SK-N-SH (cell line): Measurements from ENCODE around the gene RPL37A. TPM values are rescaled to one million over a fixed set of nuclear protein-coding genes. Genes with fewer than 3 reads are reported as not detected.

Experiments used
- CTCF ChIA-PET: fragments of 300-600, 350-600 bp; formaldehyde crosslinking; extraction: SDS; loops from one replicate; lab custom pipeline; 2021; lab: Yijun Ruan, JAX
- POLR2A ChIA-PET: fragments of 350-600 bp; sonication (Branson Sonifier 250); formaldehyde crosslinking; extraction: SDS; loops from one replicate; lab custom pipeline; 2020; ENCODE audit warnings: antibody characterized with exemption, inconsistent platforms; lab: Yijun Ruan, JAX
- DNase-seq: peaks from one replicate; pipeline ENCODE4 v3.0.0; 2012
- H2AFZ ChIP-seq: fragments of 200-600 bp; sonication (generic); 2 replicates; pipeline ENCODE4 v1.8.1; 2016; ENCODE audit warnings: antibody characterized with exemption, mild to moderate bottlenecking, low read depth
- H3F3A ChIP-seq: fragments of 200-600 bp; sonication (generic); replicated peaks from 2 replicates; pipeline ENCODE3; 2016; ENCODE audit warnings: antibody characterized with exemption, mild to moderate bottlenecking; ENCODE audit not compliant: insufficient read depth
- H3K27ac ChIP-seq, 2 experiments: fragments of 200-500 bp in 1 of 2; fragments of 200-600 bp in 1 of 2; sonication (Bioruptor generic) in 1 of 2; sonication (generic), shearing (Covaris generic) in 1 of 2; 2 replicates each; pipeline versions ENCODE4 v1.5.1 to v1.6.1; 2014 to 2016; ENCODE audit warnings: low read depth in 2 of 2, inconsistent platforms in 1 of 2, low read length in 1 of 2, mild to moderate bottlenecking in 1 of 2, mixed read lengths in 1 of 2
- H3K27me3 ChIP-seq: fragments of 200-600 bp; sonication (generic), shearing (Covaris generic); 2 replicates; pipeline ENCODE4 v1.6.1; 2016; ENCODE audit warnings: mixed run types; ENCODE audit not compliant: insufficient read depth
- H3K36me3 ChIP-seq, 2 experiments: fragments of 200-500 bp in 1 of 2; fragments of 200-600 bp in 1 of 2; sonication (Bioruptor generic) in 1 of 2; sonication (generic) in 1 of 2; replicated peaks in 1 of 2; 2 replicates each; pipeline versions ENCODE3 to v1.5.1; 2014 to 2016; ENCODE audit warnings: low read length in 1 of 2, mild to moderate bottlenecking in 1 of 2; ENCODE audit not compliant: insufficient read depth in 2 of 2, control insufficient read depth in 1 of 2
- H3K4me1 ChIP-seq, 2 experiments: fragments of 200-500 bp in 1 of 2; fragments of 200-600 bp in 1 of 2; sonication (Bioruptor generic) in 1 of 2; sonication (generic), shearing (Covaris generic) in 1 of 2; 2 replicates each; pipeline versions ENCODE4 v1.5.1 to v1.6.1; 2014 to 2016; ENCODE audit warnings: low read depth in 1 of 2, low read length in 1 of 2, mixed run types in 1 of 2; ENCODE audit not compliant: insufficient read depth in 2 of 2, control insufficient read depth in 1 of 2
- H3K4me2 ChIP-seq: fragments of 200-600 bp; sonication (generic), shearing (Covaris generic); 2 replicates; pipeline ENCODE4 v1.6.1; 2017; ENCODE audit warnings: mixed run types
- H3K4me3 ChIP-seq, 2 experiments: fragments of 200-500 bp in 1 of 2; fragments of 200-600 bp in 1 of 2; sonication (Bioruptor generic) in 1 of 2; sonication (generic), shearing (Covaris generic) in 1 of 2; 2 replicates each; pipeline versions ENCODE4 v1.5.1 to v1.8.1; 2014 to 2016; ENCODE audit warnings: low read depth in 2 of 2, inconsistent platforms in 1 of 2, low read length in 1 of 2, mild to moderate bottlenecking in 1 of 2, mixed read lengths in 1 of 2, moderate library complexity in 1 of 2
- H3K79me2 ChIP-seq: fragments of 200-600 bp; sonication (generic); 2 replicates; pipeline ENCODE4 v1.8.1; 2017; ENCODE audit warnings: mild to moderate bottlenecking; ENCODE audit not compliant: insufficient read depth
- H3K9ac ChIP-seq: fragments of 200-600 bp; sonication (generic); 2 replicates; pipeline ENCODE4 v1.6.1; 2017; ENCODE audit warnings: mixed run types
- H3K9me2 ChIP-seq: fragments of 200-600 bp; sonication (generic); 2 replicates; pipeline ENCODE4 v1.6.1; 2017; ENCODE audit warnings: mixed run types
- H3K9me3 ChIP-seq: fragments of 200-600 bp; sonication (generic); 2 replicates; pipeline ENCODE4 v1.6.1; 2017; ENCODE audit warnings: mixed run types, mild to moderate bottlenecking, moderate library complexity
- H4K20me1 ChIP-seq: fragments of 200-600 bp; sonication (generic); 2 replicates; pipeline ENCODE4 v1.6.1; 2017; ENCODE audit warnings: mild to moderate bottlenecking, mixed run types; ENCODE audit not compliant: insufficient read depth
- CHD2 ChIP-seq: fragments of 150-350 bp; IDR thresholded peaks from 2 replicates; pipeline ENCODE4 v1.6.1; 2018; ENCODE audit warnings: low read length; ENCODE audit not compliant: partially characterized antibody
- CTCF ChIP-seq: fragments of 200-600 bp; sonication (generic); IDR thresholded peaks from 2 replicates; pipeline ENCODE4 v1.6.1; 2017; ENCODE audit warnings: antibody characterized with exemption, mild to moderate bottlenecking, moderate library complexity
- ELF1 ChIP-seq: IDR thresholded peaks from 2 replicates; pipeline ENCODE4 v1.4.0; 2012
- EP300 ChIP-seq, 2 experiments: IDR thresholded peaks; 2 replicates each; pipeline versions ENCODE4 v1.4.0 to v1.6.1; 2012; ENCODE audit warnings: borderline replicate concordance in 1 of 2, low read depth in 1 of 2, low read length in 1 of 2
- EZH2phosphoT487 ChIP-seq: fragments of 200-600 bp; sonication (generic); IDR thresholded peaks from 2 replicates; pipeline ENCODE4 v1.6.1; 2017; ENCODE audit warnings: low read depth, mixed run types, mild to moderate bottlenecking, antibody characterized with exemption, moderate library complexity, borderline replicate concordance
- FOSL2 ChIP-seq: IDR thresholded peaks from 2 replicates; pipeline ENCODE4 v1.4.0; 2012; ENCODE audit warnings: low read depth, mild to moderate bottlenecking, moderate library complexity, borderline replicate concordance
- FOXJ3 ChIP-seq: sonication (generic); formaldehyde crosslinking; IDR thresholded peaks from 2 replicates; pipeline ENCODE4 v1.5.1; 2020; ENCODE audit warnings: mild to moderate bottlenecking, missing genetic modification reagents
- GABPA ChIP-seq: IDR thresholded peaks from 2 replicates; pipeline ENCODE4 v1.4.0; 2012; ENCODE audit warnings: low read depth, mild to moderate bottlenecking
- JUND ChIP-seq: IDR thresholded peaks from 2 replicates; pipeline ENCODE4 v1.4.0; 2012
- MAX ChIP-seq: IDR thresholded peaks from 2 replicates; pipeline ENCODE4 v1.4.0; 2012; ENCODE audit warnings: low read depth
- NRF1 ChIP-seq: IDR thresholded peaks from 2 replicates; pipeline ENCODE4 v1.6.1; 2012; ENCODE audit warnings: low read depth, mild to moderate bottlenecking, low read length
- POLR2AphosphoS5 ChIP-seq: IDR thresholded peaks from 2 replicates; pipeline ENCODE4 v1.6.1; 2012; ENCODE audit warnings: low read depth, low read length
- REST ChIP-seq: IDR thresholded peaks from 2 replicates; pipeline ENCODE4 v1.6.1; 2012; ENCODE audit warnings: mild to moderate bottlenecking, low read depth, low read length, moderate library complexity
- RFX5 ChIP-seq: IDR thresholded peaks from 2 replicates; pipeline ENCODE4 v1.6.1; 2012; ENCODE audit warnings: mild to moderate bottlenecking, improper control_type of control experiment, low read length
- SIN3A ChIP-seq: IDR thresholded peaks from 2 replicates; pipeline ENCODE4 v1.6.1; 2012; ENCODE audit warnings: low read depth, mild to moderate bottlenecking, low read length, moderate library complexity, borderline replicate concordance
- SMC3 ChIP-seq: IDR thresholded peaks from 2 replicates; pipeline ENCODE4 v1.6.1; 2012; ENCODE audit warnings: low read depth, low read length, improper control_type of control experiment
- TAF1 ChIP-seq: IDR thresholded peaks from 2 replicates; pipeline ENCODE4 v1.6.1; 2012; ENCODE audit warnings: low read depth, mild to moderate bottlenecking, low read length, moderate library complexity, borderline replicate concordance
- TCF12 ChIP-seq: IDR thresholded peaks from 2 replicates; pipeline ENCODE4 v1.4.0; 2012
- TEAD4 ChIP-seq: IDR thresholded peaks from 2 replicates; pipeline ENCODE4 v1.4.0; 2012; ENCODE audit warnings: mild to moderate bottlenecking, borderline replicate concordance; ENCODE audit not compliant: insufficient read depth
- USF2 ChIP-seq: fragments of 150-350 bp; IDR thresholded peaks from 2 replicates; pipeline ENCODE4 v1.6.1; 2017; ENCODE audit warnings: antibody characterized with exemption, low read length, low read depth, borderline replicate concordance
- WGBS: methylation state at CpG from one replicate; pipeline ENCODE4 v1.1.6; 2017; ENCODE audit warnings: low lambda C conversion rate; 5-methylcytosine and 5-hydroxymethylcytosine counted together
- polyA plus RNA-seq, 3 experiments: library from polyadenylated mRNA; depleted of rRNA; stranded (reverse); fragments of >200 nt; gene quantifications; 2 replicates each; pipeline ENCODE4 v1.2.3, GENCODE V29; 2012

RPL37A gene
- polyA plus RNA-seq, 1 of the 3 experiments (the other 2 are of a cell fraction), result 2,018 TPM

GRCh38 chr2:216540920-216541319 is 42.3 kb downstream of the RPL37A start:
- H3F3A ChIP-seq, result peaks cover 19% of the 10 kb centered on the region
- no peaks in the 10 kb centered on the region for H3K9me2 ChIP-seq
- no peaks in the 10 kb centered on the region for H3K27me3 ChIP-seq
- H3K4me1 ChIP-seq, result peaks cover 25 to 37% of the 10 kb centered on the region in 2 experiments
- 87% methylated on average over 6 of the region's 6 CpGs for WGBS
- H3K79me2 ChIP-seq, result no peaks in the 10 kb centered on the region
- no peak overlapping the region for H3K9ac ChIP-seq
- no peak overlapping the region for H2AFZ ChIP-seq
- H3K27ac ChIP-seq, result no peak overlapping the region
- no peaks in the 10 kb centered on the region for H3K36me3 ChIP-seq
- POLR2A ChIA-PET, result no interaction called here
- no peak for TF ChIP-seq NRF1
- TF ChIP-seq GABPA, result no peak
- no peak for TF ChIP-seq SMC3
- no peak for TF ChIP-seq CHD2
- no peak for TF ChIP-seq TCF12
- TF ChIP-seq CTCF, result no peak
- no peak for TF ChIP-seq ELF1
- TF ChIP-seq SIN3A, result no peak
- TF ChIP-seq FOSL2, result no peak
- TF ChIP-seq JUND, result no peak
- no peak for TF ChIP-seq TEAD4
- TF ChIP-seq TAF1, result no peak
- no peaks in the 10 kb centered on the region for H3K9me3 ChIP-seq
- H4K20me1 ChIP-seq, result no peaks in the 10 kb centered on the region
- no peak overlapping the region for H3K4me3 ChIP-seq
- H3K4me2 ChIP-seq, result no peak overlapping the region
- CTCF ChIA-PET, result interaction anchor here (0.6 to 2.4 kb wide), 5 partner anchors 22 to 126 kb away, joined by 3 to 9 read pairs (median 3); no protein-coding TSS in a partner anchor
- no peak for DNase-seq

GRCh38 chr2:216541505-216541904 is 42.9 kb downstream of the RPL37A start:
- Histone ChIP-seq H3K27me3 (no peaks in the 10 kb centered on the region), H4K20me1 (no peaks in the 10 kb centered on the region), H3K4me3 (no peak overlapping the region), H3K9ac (no peak overlapping the region), H3K9me3 (no peaks in the 10 kb centered on the region), H3K27ac (no peak overlapping the region), H3K4me2 (no peak overlapping the region), H3K36me3 (no peaks in the 10 kb centered on the region), H3F3A (peaks cover 19% of the 10 kb centered on the region), H3K9me2 (no peaks in the 10 kb centered on the region), H3K79me2 (no peaks in the 10 kb centered on the region), H3K4me1 (peaks cover 19 to 37% of the 10 kb centered on the region in 2 experiments; a peak in 3 of 4 replicates), H2AFZ (no peak overlapping the region)
- DNase-seq, result no peak
- CTCF ChIA-PET, result interaction anchor here (0.6 to 2.4 kb wide), 3 partner anchors 22 to 126 kb away, joined by 3 to 9 read pairs (median 3); no protein-coding TSS in a partner anchor
- POLR2A ChIA-PET, result no interaction called here
- WGBS, result 80% methylated on average over 3 of the region's 3 CpGs
- TF ChIP-seq FOXJ3 (CRISPR knock-in tag) (no peak), USF2 (no peak), EP300 (IDR thresholded peaks at IDR 0.05; ENCODE audit: borderline replicate concordance in 1 of 2, low read depth in 1 of 2, low read length in 1 of 2) (no peak), ELF1 (no peak), POLR2AphosphoS5 (no peak), RFX5 (no peak), REST (no peak), MAX (no peak), CTCF (no peak), EZH2phosphoT487 (no peak), GABPA (no peak)
